Neural progenitor cell (in vitro differentiated cells): Measurements from ENCODE around the gene PRR23E. TPM values are rescaled to one million over a fixed set of nuclear protein-coding genes. Genes with fewer than 3 reads are reported as not detected.

Experiments
- DNase-seq: peaks from one replicate; pipeline ENCODE4 v3.0.0-alpha.2; 2016; ENCODE audit warnings: low spot score
- H2AFZ ChIP-seq: fragments of 200-600 bp; sonication (generic); replicated peaks from 2 replicates; pipeline ENCODE4 v1.6.1; 2016; ENCODE audit warnings: antibody characterized with exemption
- H3F3A ChIP-seq: fragments of 200-600 bp; sonication (generic); 2 replicates; pipeline ENCODE4 v1.6.1; 2016; ENCODE audit warnings: antibody characterized with exemption, low read depth
- H3K27ac ChIP-seq: fragments of 200-600 bp; sonication (generic); 2 replicates; pipeline ENCODE4 v1.5.1; 2016; ENCODE audit warnings: mild to moderate bottlenecking
- H3K27me3 ChIP-seq: fragments of 200-600 bp; sonication (generic); 2 replicates; pipeline ENCODE4 v1.6.1; 2016; ENCODE audit warnings: mild to moderate bottlenecking, moderate library complexity
- H3K36me3 ChIP-seq: fragments of 200-600 bp; sonication (generic); 2 replicates; pipeline ENCODE4 v1.5.1; 2016
- H3K4me1 ChIP-seq: fragments of 200-600 bp; sonication (generic); 2 replicates; pipeline ENCODE4 v1.6.1; 2016; ENCODE audit warnings: mixed run types
- H3K4me2 ChIP-seq: fragments of 200-600 bp; sonication (generic); 2 replicates; pipeline ENCODE4 v1.6.1; 2016
- H3K4me3 ChIP-seq: fragments of 200-600 bp; sonication (generic); 2 replicates; pipeline ENCODE4 v1.5.1; 2016
- H3K79me2 ChIP-seq: fragments of 200-600 bp; sonication (generic); 2 replicates; pipeline ENCODE4 v1.6.1; 2016; ENCODE audit warnings: low read depth
- H3K9ac ChIP-seq: fragments of 200-600 bp; sonication (generic); 2 replicates; pipeline ENCODE4 v1.6.1; 2016
- H3K9me3 ChIP-seq: fragments of 200-600 bp; sonication (generic); 2 replicates; pipeline ENCODE4 v1.5.1; 2016; ENCODE audit warnings: low read depth
- H4K20me1 ChIP-seq: fragments of 200-600 bp; sonication (generic); 2 replicates; pipeline ENCODE4 v1.6.1; 2016; ENCODE audit warnings: low read depth
- H3K27ac Mint-ChIP-seq: 3 replicates; pipeline ENCODE4 v1.8.0; 2021; ENCODE audit warnings: mixed read lengths
- H3K27me3 Mint-ChIP-seq: 2 replicates; pipeline ENCODE4 v1.8.0; 2022; ENCODE audit warnings: low read depth, mild to moderate bottlenecking, inconsistent platforms, moderate library complexity, mixed read lengths; ENCODE audit not compliant: insufficient read depth
- H3K36me3 Mint-ChIP-seq: 3 replicates; pipeline ENCODE4 v1.8.0; 2021; ENCODE audit warnings: mixed read lengths
- H3K4me1 Mint-ChIP-seq: 3 replicates; pipeline ENCODE4 v1.8.0; 2021; ENCODE audit warnings: mixed read lengths
- H3K4me3 Mint-ChIP-seq: 3 replicates; pipeline ENCODE4 v1.8.0; 2021; ENCODE audit warnings: mild to moderate bottlenecking, moderate library complexity, mixed read lengths
- H3K9me3 Mint-ChIP-seq: 3 replicates; pipeline ENCODE4 v1.8.0; 2020; ENCODE audit warnings: mixed read lengths
- CTCF ChIP-seq: fragments of 200-600 bp; sonication (generic); IDR thresholded peaks from 2 replicates; pipeline ENCODE4 v1.5.1; 2017; ENCODE audit warnings: antibody characterized with exemption, mild to moderate bottlenecking
- EZH2 ChIP-seq: fragments of 200-600 bp; sonication (generic); IDR thresholded peaks from 2 replicates; pipeline ENCODE4 v1.6.1; 2017; ENCODE audit warnings: antibody characterized with exemption, mild to moderate bottlenecking, moderate library complexity
- EZH2phosphoT487 ChIP-seq: fragments of 200-600 bp; sonication (generic); IDR thresholded peaks from 2 replicates; pipeline ENCODE4 v1.6.1; 2017; ENCODE audit warnings: antibody characterized with exemption
- total RNA-seq: library from RNA; depleted of rRNA; stranded (reverse); fragments of >200 nt; gene quantifications from 2 replicates; pipeline ENCODE4 v1.2.3, GENCODE V29; 2015; ENCODE audit warnings: low replicate concordance

PRR23E gene
- total RNA-seq, 1 donor from 2014 or later, result not detected

- no peak overlapping the region for H3K27ac Mint-ChIP-seq
- H3K4me3 Mint-ChIP-seq, result no peak overlapping the region
Observed at GRCh38 chr3:127183931-127184869, 8.7 kb upstream of the PRR23E start.

GRCh38 chr3:127184870-127185216, 8.1 kb upstream of the PRR23E start:
- Histone ChIP-seq H2AFZ (no peak overlapping the region), H3K79me2 (no peaks in the 10 kb centered on the region), H3K9ac (no peak overlapping the region), H3K4me2 (no peak overlapping the region), H3F3A (no peaks in the 10 kb centered on the region), H3K4me1 (peaks cover 12% of the 10 kb centered on the region), H3K4me3 (no peak overlapping the region), H3K36me3 (no peaks in the 10 kb centered on the region), H4K20me1 (no peaks in the 10 kb centered on the region), H3K9me3 (no peaks in the 10 kb centered on the region), H3K27ac (no peak overlapping the region), H3K27me3 (no peaks in the 10 kb centered on the region)
- no peak for DNase-seq
- Mint-ChIP-seq H3K27ac (no peak overlapping the region), H3K4me1 (peaks cover 10% of the 10 kb centered on the region), H3K27me3 (no peaks in the 10 kb centered on the region), H3K4me3 (no peak overlapping the region), H3K36me3 (no peaks in the 10 kb centered on the region), H3K9me3 (peaks cover 5% of the 10 kb centered on the region)
- TF ChIP-seq EZH2, result no peak
- TF ChIP-seq CTCF, result no peak

More at GRCh38 chr3:127183931-127184869, 8.7 kb upstream of the PRR23E start:
- no peaks in the 10 kb centered on the region for H3K27me3 ChIP-seq
- TF ChIP-seq EZH2 (no peak), CTCF (no peak), EZH2phosphoT487 (no peak)
- Mint-ChIP-seq H3K9me3 (peaks cover 5% of the 10 kb centered on the region), H3K4me1 (peaks cover 10% of the 10 kb centered on the region), H3K27me3 (no peaks in the 10 kb centered on the region), H3K36me3 (no peaks in the 10 kb centered on the region)
- H3K4me1 ChIP-seq, result peaks cover 12% of the 10 kb centered on the region
- H3K4me3 ChIP-seq, result no peak overlapping the region
- no peak overlapping the region for H2AFZ ChIP-seq
- DNase-seq, result no peak
- no peaks in the 10 kb centered on the region for H3K36me3 ChIP-seq
- no peak overlapping the region for H3K9ac ChIP-seq
- H3F3A ChIP-seq, result no peaks in the 10 kb centered on the region
- H3K79me2 ChIP-seq, result no peaks in the 10 kb centered on the region
- H3K4me2 ChIP-seq, result no peak overlapping the region
- H4K20me1 ChIP-seq, result no peaks in the 10 kb centered on the region
- H3K27ac ChIP-seq, result no peak overlapping the region
- no peaks in the 10 kb centered on the region for H3K9me3 ChIP-seq

GRCh38 chr3:127185268-127185667, 7.7 kb upstream of the PRR23E start:
- TF ChIP-seq EZH2phosphoT487, result no peak
- no peak for TF ChIP-seq CTCF
- TF ChIP-seq EZH2, result no peak
- Mint-ChIP-seq H3K27ac (no peak overlapping the region), H3K36me3 (no peaks in the 10 kb centered on the region), H3K9me3 (peaks cover 3% of the 10 kb centered on the region), H3K4me3 (no peak overlapping the region), H3K4me1 (peaks cover 10% of the 10 kb centered on the region), H3K27me3 (no peaks in the 10 kb centered on the region)
- no peak overlapping the region for H2AFZ ChIP-seq
- no peaks in the 10 kb centered on the region for H3F3A ChIP-seq
- H3K4me1 ChIP-seq, result peaks cover 12% of the 10 kb centered on the region
- H3K27me3 ChIP-seq, result no peaks in the 10 kb centered on the region
- no peaks in the 10 kb centered on the region for H3K79me2 ChIP-seq
- no peak overlapping the region for H3K27ac ChIP-seq
- no peak overlapping the region for H3K4me3 ChIP-seq
- H3K4me2 ChIP-seq, result no peak overlapping the region
- no peak for DNase-seq
- H3K9me3 ChIP-seq, result no peaks in the 10 kb centered on the region
- no peaks in the 10 kb centered on the region for H4K20me1 ChIP-seq
- no peak overlapping the region for H3K9ac ChIP-seq
- no peaks in the 10 kb centered on the region for H3K36me3 ChIP-seq
